GM13977 (cell line): ENCODE results near the gene NUP93.

Source experiments
- DNase-seq: peaks from one replicate; pipeline ENCODE4 v3.0.0; 2012; ENCODE audit warnings: low spot score
- in situ Hi-C: fragments of 300-500 bp; cut with MboI; formaldehyde crosslinking; loops from one replicate; pipeline ENCODE4 v1.12.0; 2022; ENCODE audit warnings: low sequenced_read_pairs, low pct_unique_long_range_greater_than_20kb, mixed read lengths, inconsistent platforms; ENCODE audit not compliant: unreplicated experiment
- TF ChIP-seq, protein P1 (sequence below): IDR thresholded peaks from 2 replicates; pipeline ENCODE4 v1.5.1; 2012; ENCODE audit warnings: mild to moderate bottlenecking, control low read depth; ENCODE audit not compliant: insufficient read depth; ENCODE audit errors: extremely low read depth, missing control alignments

The NUP93 gene

DNA sequence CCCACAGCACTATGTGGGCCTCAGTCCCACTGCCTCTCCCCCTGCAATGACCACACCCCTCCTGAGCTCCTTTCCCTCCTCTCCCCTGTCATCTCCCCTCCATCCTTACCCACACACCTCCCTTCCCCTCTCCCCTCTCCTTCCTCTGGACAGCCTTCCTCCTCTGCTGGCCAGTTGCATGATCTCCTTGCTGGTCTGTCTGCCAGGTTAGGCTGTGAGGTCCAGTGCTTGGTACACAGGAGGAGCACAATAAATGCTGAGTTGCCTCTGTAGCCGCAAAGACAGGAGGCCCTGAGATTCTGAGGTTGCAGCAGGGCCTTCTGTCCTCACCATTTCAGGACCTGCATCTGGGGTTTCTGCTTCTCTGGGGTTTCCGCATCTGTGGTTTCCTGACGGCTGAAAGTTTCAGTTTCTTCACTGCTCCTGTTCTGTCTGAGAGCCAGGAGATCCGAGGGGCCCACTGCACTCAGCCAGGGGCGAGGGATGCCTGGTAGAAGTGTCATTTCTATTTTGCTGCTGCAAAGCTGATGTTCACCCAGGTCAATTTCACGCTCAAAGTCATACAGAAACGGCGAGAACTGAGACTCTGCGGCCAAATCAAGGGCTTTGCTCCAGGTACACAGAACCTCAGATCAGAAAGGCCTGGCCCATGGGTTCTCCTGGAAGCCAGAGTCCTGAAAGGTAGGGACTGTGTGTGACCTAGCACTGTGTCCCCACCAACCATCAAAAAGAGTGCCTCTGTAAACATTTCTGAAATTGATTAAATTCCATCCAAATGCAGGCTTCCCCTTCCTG is 130.5 kb downstream of the NUP93 start:
- TF ChIP-seq, protein P1, sequence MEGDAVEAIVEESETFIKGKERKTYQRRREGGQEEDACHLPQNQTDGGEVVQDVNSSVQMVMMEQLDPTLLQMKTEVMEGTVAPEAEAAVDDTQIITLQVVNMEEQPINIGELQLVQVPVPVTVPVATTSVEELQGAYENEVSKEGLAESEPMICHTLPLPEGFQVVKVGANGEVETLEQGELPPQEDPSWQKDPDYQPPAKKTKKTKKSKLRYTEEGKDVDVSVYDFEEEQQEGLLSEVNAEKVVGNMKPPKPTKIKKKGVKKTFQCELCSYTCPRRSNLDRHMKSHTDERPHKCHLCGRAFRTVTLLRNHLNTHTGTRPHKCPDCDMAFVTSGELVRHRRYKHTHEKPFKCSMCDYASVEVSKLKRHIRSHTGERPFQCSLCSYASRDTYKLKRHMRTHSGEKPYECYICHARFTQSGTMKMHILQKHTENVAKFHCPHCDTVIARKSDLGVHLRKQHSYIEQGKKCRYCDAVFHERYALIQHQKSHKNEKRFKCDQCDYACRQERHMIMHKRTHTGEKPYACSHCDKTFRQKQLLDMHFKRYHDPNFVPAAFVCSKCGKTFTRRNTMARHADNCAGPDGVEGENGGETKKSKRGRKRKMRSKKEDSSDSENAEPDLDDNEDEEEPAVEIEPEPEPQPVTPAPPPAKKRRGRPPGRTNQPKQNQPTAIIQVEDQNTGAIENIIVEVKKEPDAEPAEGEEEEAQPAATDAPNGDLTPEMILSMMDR, result no peak
- in situ Hi-C loops, result loop anchor here (10.0 kb wide), 2 partner anchors 94 to 184 kb away; no protein-coding TSS in a partner anchor
- peak; percentile 83 for DNase-seq

DNA sequence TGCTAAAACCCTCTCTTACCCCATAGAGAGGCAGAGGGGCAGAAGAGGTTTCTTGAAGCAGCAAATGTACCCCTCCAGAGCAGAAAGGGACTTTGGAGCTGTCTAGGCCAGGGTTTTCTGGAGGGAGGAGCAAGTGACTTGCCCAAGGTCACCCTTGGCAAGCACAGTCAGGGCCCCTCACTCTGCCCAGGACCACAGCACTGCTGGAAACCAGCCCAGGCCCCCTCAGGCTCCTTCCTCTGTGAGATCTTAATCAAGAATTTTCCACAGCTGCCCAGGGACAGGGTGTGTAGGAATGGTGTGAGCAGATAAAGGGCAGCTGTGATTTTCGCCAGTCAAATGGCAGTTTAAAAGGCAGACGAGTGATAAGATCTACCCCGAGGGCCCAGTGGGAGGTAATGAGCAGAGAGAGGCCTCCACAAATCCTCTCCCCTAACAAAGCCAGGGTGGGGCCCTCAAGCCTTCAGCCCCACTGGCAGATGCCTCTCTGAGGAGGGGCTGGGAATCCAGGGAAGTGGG is 131.2 kb downstream of the NUP93 start:
- in situ Hi-C loops, result loop anchor here (10.0 kb wide), 2 partner anchors 94 to 184 kb away; no protein-coding TSS in a partner anchor
- DNase-seq, result no peak
- TF ChIP-seq, protein P1, result no peak

DNA sequence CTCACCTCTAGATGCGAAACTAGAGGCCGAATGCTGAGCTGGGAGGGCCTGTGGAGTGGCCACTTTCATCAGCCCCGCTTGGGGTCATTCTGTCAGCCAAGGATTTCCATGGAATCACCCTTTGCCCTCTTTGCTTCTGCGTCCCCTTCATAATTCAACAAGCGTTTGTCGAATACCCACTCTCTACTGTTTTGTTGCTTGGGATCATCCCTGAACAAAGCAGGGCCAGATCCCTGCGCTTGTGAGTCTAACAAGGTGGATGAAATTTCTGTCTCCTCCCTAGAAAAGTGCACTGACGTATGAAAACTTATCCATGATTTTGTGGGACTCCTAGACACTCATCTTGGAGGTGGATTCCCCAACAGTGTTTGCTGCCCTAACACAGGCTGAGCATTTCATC is 131.8 kb downstream of the NUP93 start:
- in situ Hi-C loops, result loop anchor here (10.0 kb wide), 2 partner anchors 93 to 183 kb away; no protein-coding TSS in a partner anchor
- DNase-seq, result no peak
- TF ChIP-seq, protein P1, result no peak

DNA sequence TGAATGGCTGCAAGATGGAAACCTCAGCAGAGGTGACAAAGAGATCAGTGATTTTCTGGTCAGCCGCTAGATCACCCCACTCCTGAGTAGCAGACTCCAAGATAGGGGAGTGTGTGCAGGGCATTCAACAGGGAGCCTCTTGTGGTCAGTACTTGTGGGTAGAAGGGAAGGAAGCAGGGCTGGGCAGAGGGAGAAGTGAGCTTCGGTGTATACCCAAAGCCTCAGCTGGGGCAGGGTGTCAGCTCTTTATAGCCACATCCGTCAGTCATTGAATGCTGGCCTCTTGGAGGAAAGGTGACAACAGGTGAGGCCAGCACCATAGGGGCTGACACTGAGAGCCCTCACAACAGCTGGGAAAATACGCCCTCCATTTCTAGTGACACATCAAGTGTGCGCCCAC is 132.8 kb downstream of the NUP93 start:
- TF ChIP-seq, protein P1, result no peak
- in situ Hi-C loops, result loop anchor here (10.0 kb wide), 2 partner anchors 92 to 182 kb away; no protein-coding TSS in a partner anchor
- no peak for DNase-seq

DNA sequence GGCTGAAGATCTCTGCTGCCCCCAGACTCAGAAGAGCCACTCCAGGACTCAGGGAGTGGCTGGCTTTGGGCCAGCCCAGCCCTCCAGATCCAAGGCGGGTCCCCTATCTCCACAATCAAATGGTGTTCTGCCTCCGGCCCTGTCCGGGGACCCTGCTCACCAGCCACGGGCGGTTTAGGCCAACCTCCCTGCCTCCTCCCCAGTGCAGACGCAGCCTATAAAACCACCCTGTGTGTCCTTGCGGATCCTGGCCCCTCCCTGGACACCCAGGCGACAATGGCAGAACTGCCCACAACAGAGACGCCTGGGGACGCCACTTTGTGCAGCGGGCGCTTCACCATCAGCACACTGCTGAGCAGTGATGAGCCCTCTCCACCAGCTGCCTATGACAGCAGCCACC is 135.0 kb downstream of the NUP93 start, which contains the start of gene SLC12A3:
TSS of gene SLC12A3 (plus strand) at position 248 of the 400 bp plus-strand sequence. CDS start at position 277, 29 bp downstream.
- in situ Hi-C loops, result loop anchor here (10.0 kb wide), 2 partner anchors 90 to 180 kb away; no protein-coding TSS in a partner anchor
- DNase-seq, result no peak
- TF ChIP-seq, protein P1, result no peak

DNA sequence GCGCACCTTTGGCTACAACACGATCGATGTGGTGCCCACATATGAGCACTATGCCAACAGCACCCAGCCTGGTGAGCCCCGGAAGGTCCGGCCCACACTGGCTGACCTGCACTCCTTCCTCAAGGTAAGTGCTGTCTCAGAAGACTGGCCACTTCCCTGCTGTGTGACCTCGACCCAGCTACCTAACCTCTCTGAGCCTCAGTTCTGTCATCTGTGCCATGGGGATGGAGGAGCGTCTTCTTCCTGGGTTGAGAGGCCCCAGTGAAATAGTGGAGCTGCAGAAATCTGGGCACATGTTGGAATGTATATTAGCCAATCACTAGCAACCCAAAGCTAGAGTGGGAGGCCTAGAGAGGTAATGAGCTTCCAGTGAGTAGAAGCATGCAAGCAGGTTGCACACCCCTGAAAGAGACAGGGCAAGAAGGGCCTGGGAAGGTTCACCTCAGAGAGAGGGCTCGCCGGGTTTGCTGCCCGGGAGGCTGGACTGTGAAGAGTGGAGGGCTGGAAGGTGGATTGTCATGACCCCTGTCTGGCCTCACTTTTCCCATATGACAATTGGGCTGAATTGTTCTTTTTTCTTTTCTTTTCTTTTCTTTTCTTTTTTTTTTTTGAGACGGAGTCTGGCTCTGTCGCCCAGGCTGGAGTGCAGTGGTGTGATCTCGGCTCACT is 135.6 kb downstream of the NUP93 start:
- no peak for DNase-seq
- in situ Hi-C loops, result loop anchor here (10.0 kb wide), 2 partner anchors 89 to 179 kb away; no protein-coding TSS in a partner anchor
- TF ChIP-seq, protein P1, result no peak
